T-helper 1 cell treated with Interleukin-12 subunit alpha and Interleukin-12 subunit beta and Interleukin-4 antibody, amounts not matched to agents 30 μg/mL and 1 μg/mL, for 36 hours (primary cell): Measurements from ENCODE around the gene ST7.

Experiments used
- H3K27ac Mint-ChIP-seq: one replicate; pipeline ENCODE4 v1.8.0; 2021; ENCODE audit warnings: mild to moderate bottlenecking, mixed read lengths
- H3K27me3 Mint-ChIP-seq: one replicate; pipeline ENCODE4 v1.8.0; 2021; ENCODE audit warnings: low read depth, mixed read lengths
- H3K36me3 Mint-ChIP-seq: one replicate; pipeline ENCODE4 v1.8.0; 2021; ENCODE audit warnings: low read depth, mixed read lengths
- H3K4me1 Mint-ChIP-seq: one replicate; pipeline ENCODE4 v1.8.0; 2021; ENCODE audit warnings: low read depth, mixed read lengths
- H3K4me3 Mint-ChIP-seq: one replicate; pipeline ENCODE4 v1.8.0; 2021; ENCODE audit warnings: mild to moderate bottlenecking, moderate library complexity, mixed read lengths
- H3K9me3 Mint-ChIP-seq: one replicate; pipeline ENCODE4 v1.8.0; 2021; ENCODE audit warnings: mixed read lengths

ST7 gene

GRCh38 chr7:116980354-116980753, 27.1 kb downstream of the ST7 start:
- no peaks in the 10 kb centered on the region for H3K9me3 Mint-ChIP-seq
- H3K4me1 Mint-ChIP-seq, result no peaks in the 10 kb centered on the region
- no peaks in the 10 kb centered on the region for H3K36me3 Mint-ChIP-seq
- no peak overlapping the region for H3K4me3 Mint-ChIP-seq
- no peak overlapping the region for H3K27ac Mint-ChIP-seq
- H3K27me3 Mint-ChIP-seq, result no peaks in the 10 kb centered on the region

GRCh38 chr7:116981939-116982338, 28.6 kb downstream of the ST7 start:
- Mint-ChIP-seq H3K27ac (no peak overlapping the region), H3K9me3 (no peaks in the 10 kb centered on the region), H3K4me3 (no peak overlapping the region), H3K27me3 (no peaks in the 10 kb centered on the region), H3K4me1 (no peaks in the 10 kb centered on the region), H3K36me3 (no peaks in the 10 kb centered on the region)

- Mint-ChIP-seq H3K4me3 (no peak overlapping the region), H3K36me3 (no peaks in the 10 kb centered on the region), H3K4me1 (no peaks in the 10 kb centered on the region), H3K9me3 (no peaks in the 10 kb centered on the region), H3K27me3 (no peaks in the 10 kb centered on the region), H3K27ac (no peak overlapping the region)
These were observed 31.2 kb downstream of the ST7 start for GRCh38 chr7:116984511-116984910.

GRCh38 chr7:116984917-116985316, 31.6 kb downstream of the ST7 start:
- H3K27me3 Mint-ChIP-seq, result no peaks in the 10 kb centered on the region
- no peak overlapping the region for H3K27ac Mint-ChIP-seq
- H3K36me3 Mint-ChIP-seq, result no peaks in the 10 kb centered on the region
- no peak overlapping the region for H3K4me3 Mint-ChIP-seq
- no peaks in the 10 kb centered on the region for H3K9me3 Mint-ChIP-seq
- H3K4me1 Mint-ChIP-seq, result no peaks in the 10 kb centered on the region

- Mint-ChIP-seq H3K36me3 (no peaks in the 10 kb centered on the region), H3K27me3 (no peaks in the 10 kb centered on the region), H3K4me3 (no peak overlapping the region), H3K9me3 (no peaks in the 10 kb centered on the region), H3K27ac (no peak overlapping the region), H3K4me1 (no peaks in the 10 kb centered on the region)
These were observed 32.3 kb downstream of the ST7 start for GRCh38 chr7:116985575-116985974.

GRCh38 chr7:116986611-116987565, 33.6 kb downstream of the ST7 start:
- Mint-ChIP-seq H3K4me3 (no peak overlapping the region), H3K36me3 (no peaks in the 10 kb centered on the region), H3K9me3 (no peaks in the 10 kb centered on the region), H3K27ac (no peak overlapping the region), H3K4me1 (no peaks in the 10 kb centered on the region), H3K27me3 (no peaks in the 10 kb centered on the region)

GRCh38 chr7:116988363-116988989, 35.2 kb downstream of the ST7 start:
- H3K4me3 Mint-ChIP-seq, result no peak overlapping the region
- no peaks in the 10 kb centered on the region for H3K9me3 Mint-ChIP-seq
- H3K27me3 Mint-ChIP-seq, result peaks cover 9% of the 10 kb centered on the region
- no peaks in the 10 kb centered on the region for H3K36me3 Mint-ChIP-seq
- H3K27ac Mint-ChIP-seq, result no peak overlapping the region
- H3K4me1 Mint-ChIP-seq, result no peaks in the 10 kb centered on the region

- Mint-ChIP-seq H3K27me3 (peaks cover 21% of the 10 kb centered on the region), H3K36me3 (no peaks in the 10 kb centered on the region), H3K4me1 (no peaks in the 10 kb centered on the region), H3K27ac (no peak overlapping the region), H3K9me3 (no peaks in the 10 kb centered on the region), H3K4me3 (no peak overlapping the region)
These were observed 36.8 kb downstream of the ST7 start for GRCh38 chr7:116990056-116990455.

- Mint-ChIP-seq H3K36me3 (no peaks in the 10 kb centered on the region), H3K27ac (no peak overlapping the region), H3K4me3 (no peak overlapping the region)
These were observed 37.9 kb downstream of the ST7 start for GRCh38 chr7:116991233-116991632.

GRCh38 chr7:116994611-116995010, 41.3 kb downstream of the ST7 start:
- Mint-ChIP-seq H3K27ac (no peak overlapping the region), H3K36me3 (no peaks in the 10 kb centered on the region), H3K9me3 (no peaks in the 10 kb centered on the region), H3K27me3 (peaks cover 30% of the 10 kb centered on the region), H3K4me3 (no peak overlapping the region), H3K4me1 (no peaks in the 10 kb centered on the region)

More at GRCh38 chr7:116991233-116991632, 37.9 kb downstream of the ST7 start:
- Mint-ChIP-seq H3K9me3 (no peaks in the 10 kb centered on the region), H3K4me1 (no peaks in the 10 kb centered on the region), H3K27me3 (peaks cover 24% of the 10 kb centered on the region)

GRCh38 chr7:116997972-116998371, 44.7 kb downstream of the ST7 start:
- Mint-ChIP-seq H3K9me3 (no peaks in the 10 kb centered on the region), H3K4me1 (no peaks in the 10 kb centered on the region), H3K4me3 (no peak overlapping the region), H3K36me3 (no peaks in the 10 kb centered on the region), H3K27ac (no peak overlapping the region), H3K27me3 (peaks cover 32% of the 10 kb centered on the region)

GRCh38 chr7:116998567-116999175, 45.4 kb downstream of the ST7 start:
- Mint-ChIP-seq H3K27ac (no peak overlapping the region), H3K9me3 (no peaks in the 10 kb centered on the region), H3K36me3 (no peaks in the 10 kb centered on the region), H3K4me3 (no peak overlapping the region), H3K4me1 (no peaks in the 10 kb centered on the region), H3K27me3 (peaks cover 25% of the 10 kb centered on the region)

GRCh38 chr7:116999311-116999710, 46.0 kb downstream of the ST7 start:
- Mint-ChIP-seq H3K36me3 (no peaks in the 10 kb centered on the region), H3K9me3 (no peaks in the 10 kb centered on the region), H3K27ac (no peak overlapping the region), H3K27me3 (peaks cover 25% of the 10 kb centered on the region), H3K4me1 (no peaks in the 10 kb centered on the region), H3K4me3 (no peak overlapping the region)

GRCh38 chr7:117001283-117001682, 48.0 kb downstream of the ST7 start:
- Mint-ChIP-seq H3K36me3 (no peaks in the 10 kb centered on the region), H3K27ac (no peak overlapping the region), H3K27me3 (peaks cover 24% of the 10 kb centered on the region), H3K9me3 (no peaks in the 10 kb centered on the region), H3K4me3 (no peak overlapping the region), H3K4me1 (no peaks in the 10 kb centered on the region)

- peaks cover 12% of the 10 kb centered on the region for H3K4me1 Mint-ChIP-seq
- no peak overlapping the region for H3K27ac Mint-ChIP-seq
- no peak overlapping the region for H3K4me3 Mint-ChIP-seq
- no peaks in the 10 kb centered on the region for H3K36me3 Mint-ChIP-seq
- peaks cover 47% of the 10 kb centered on the region for H3K27me3 Mint-ChIP-seq
- no peaks in the 10 kb centered on the region for H3K9me3 Mint-ChIP-seq
These were observed 51.6 kb downstream of the ST7 start for GRCh38 chr7:117004899-117005298.
